Upper lobe of right lung (tissue), 1 donor: ENCODE data around the gene C4orf33. TPM values are rescaled to one million over a fixed set of nuclear protein-coding genes. Genes with fewer than 3 reads are reported as not detected.

Experiments used
- ATAC-seq: fragments of 200-7000 bp; cut with Tn5 transposase; one replicate; pipeline ENCODE4 v1.9.1; 2020; ENCODE audit warnings: mild to moderate bottlenecking, moderate library complexity
- DNase-seq: peaks from one replicate; pipeline ENCODE4 v3.0.0-alpha.2; 2020
- H3K27ac ChIP-seq: fragments of 200-600 bp; one replicate; pipeline ENCODE4 v1.8.0; 2022
- H3K27me3 ChIP-seq: fragments of 200-600 bp; one replicate; pipeline ENCODE4 v1.8.0; 2022; ENCODE audit warnings: mild to moderate bottlenecking
- H3K36me3 ChIP-seq: fragments of 200-600 bp; one replicate; pipeline ENCODE4 v1.8.0; 2022
- H3K4me1 ChIP-seq: fragments of 200-600 bp; one replicate; pipeline ENCODE4 v1.8.0; 2022
- H3K4me3 ChIP-seq: fragments of 200-600 bp; one replicate; pipeline ENCODE4 v1.8.0; 2022; ENCODE audit warnings: mild to moderate bottlenecking
- H3K9me3 ChIP-seq: fragments of 200-600 bp; one replicate; pipeline ENCODE4 v1.8.0; 2022
- CTCF ChIP-seq: fragments of 200-600 bp; IDR thresholded peaks from one replicate; pipeline ENCODE4 v1.8.0; 2022; ENCODE audit warnings: antibody characterized with exemption
- intact Hi-C: fragments of 100-400 bp; cut with DNase I; formaldehyde crosslinking; loops from one replicate; pipeline ENCODE4 v1.11.0; 2022
- total RNA-seq: library from RNA; stranded (reverse); fragmentation: NEBNext Ultra II Directional; extraction: Animal tissue kit (Norgen Biotek cat#: 25700); gene quantifications from one replicate; pipeline ENCODE4 v1.2.1, GENCODE V29; 2021
- donor health status: DM: no; HTN: yes; CAD: no; lungs with severe emphysema.

C4orf33 gene
- total RNA-seq, 1 donor from 2014 or later: 10.4 TPM

- H3K4me1 ChIP-seq: no peaks in the 10 kb centered on the region
- no peaks in the 10 kb centered on the region for H3K27me3 ChIP-seq
- intact Hi-C loops: no loop called here
- no peak for DNase-seq
- H3K36me3 ChIP-seq: no peaks in the 10 kb centered on the region
- ATAC-seq: no peak
- no peak overlapping the region for H3K4me3 ChIP-seq
- no peaks in the 10 kb centered on the region for H3K9me3 ChIP-seq
- TF ChIP-seq CTCF: no peak
- H3K27ac ChIP-seq: no peak overlapping the region
These were observed 66.5 kb downstream of the C4orf33 start for GRCh38 chr4:129162450-129162849.

GRCh38 chr4:129163427-129163826, 67.5 kb downstream of the C4orf33 start:
- no peak for DNase-seq
- TF ChIP-seq CTCF: no peak
- no peaks in the 10 kb centered on the region for H3K27me3 ChIP-seq
- intact Hi-C loops: no loop called here
- no peak overlapping the region for H3K4me3 ChIP-seq
- H3K9me3 ChIP-seq: no peaks in the 10 kb centered on the region
- H3K36me3 ChIP-seq: no peaks in the 10 kb centered on the region
- ATAC-seq: no peak
- no peaks in the 10 kb centered on the region for H3K4me1 ChIP-seq
- no peak overlapping the region for H3K27ac ChIP-seq

- ATAC-seq: no peak
- H3K4me3 ChIP-seq: no peak overlapping the region
These were observed 68.3 kb downstream of the C4orf33 start for GRCh38 chr4:129164243-129164642.

More at GRCh38 chr4:129164243-129164642, 68.3 kb downstream of the C4orf33 start:
- Histone ChIP-seq H3K27ac (no peak overlapping the region), H3K9me3 (no peaks in the 10 kb centered on the region), H3K36me3 (no peaks in the 10 kb centered on the region), H3K27me3 (no peaks in the 10 kb centered on the region), H3K4me1 (no peaks in the 10 kb centered on the region)
- no peak for DNase-seq
- no peak for TF ChIP-seq CTCF
- intact Hi-C loops: no loop called here

Other genes starting within 250 kb of the C4orf33 start
- gene SCLT1, start 2.6 kb upstream of the C4orf33 start, total RNA-seq: 14.4 TPM